NCI-H2227 (cell line): ENCODE data around the gene ATP2B3.

ENCODE experiments used
- DNase-seq: peaks from one replicate; lab custom pipeline; 2025; ENCODE audit not compliant: unreplicated experiment; lab: John Stamatoyannopoulos, UW

The ATP2B3 gene

DNA sequence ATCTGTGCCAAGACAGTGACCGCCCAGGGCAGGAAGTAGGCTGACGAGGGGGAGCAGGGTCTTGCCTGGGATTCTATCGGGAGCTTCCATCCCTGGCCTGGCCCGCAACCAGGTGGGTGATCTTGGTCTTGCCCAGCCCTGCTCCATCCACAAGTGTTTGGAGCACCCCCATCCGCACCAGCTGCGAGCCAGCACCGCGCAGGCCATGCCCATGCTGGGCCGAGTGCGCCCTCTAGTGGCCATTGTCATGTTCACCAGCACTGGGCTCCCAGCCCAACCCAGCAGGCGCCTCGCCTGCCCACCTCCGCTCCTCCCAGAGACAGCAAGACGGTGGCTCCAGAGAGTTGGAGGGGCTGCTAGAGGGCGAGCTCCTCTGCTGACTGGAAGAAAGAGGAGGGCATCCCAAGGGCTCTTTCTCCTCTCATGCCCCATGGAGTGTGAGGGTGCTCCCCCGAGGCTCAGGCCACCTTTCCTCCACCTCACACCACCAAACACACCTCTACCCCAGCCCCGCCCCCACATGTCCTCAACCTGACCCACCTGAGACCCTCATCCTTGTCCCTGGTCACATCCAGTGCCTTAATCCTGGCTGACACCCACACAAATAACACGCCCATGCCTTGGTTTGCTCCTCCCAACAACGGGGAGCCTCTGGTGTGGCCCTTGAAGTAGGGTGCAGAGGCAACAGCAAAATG lies 9.8 kb upstream of the ATP2B3 start:
- peak; percentile 88 for DNase-seq

DNA sequence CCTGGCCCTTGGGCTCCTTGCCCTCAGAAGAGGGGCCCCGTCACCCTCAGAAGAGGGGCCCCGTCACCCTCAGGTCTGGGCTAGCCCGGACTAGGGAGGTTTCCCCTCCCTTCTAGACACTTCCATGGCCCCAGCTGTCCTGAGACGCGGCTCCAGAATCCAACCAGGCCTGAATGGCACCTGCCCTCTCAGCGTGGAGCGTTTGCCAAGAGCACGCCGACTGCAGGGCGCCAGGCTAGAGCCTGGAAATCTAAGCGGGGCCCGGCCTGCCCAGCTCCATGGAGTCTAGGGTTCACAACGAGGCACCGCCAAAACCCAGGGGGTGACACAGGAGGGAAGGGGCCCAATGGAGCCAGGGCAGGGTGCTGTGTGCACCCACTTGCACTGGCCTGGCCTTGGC lies 7.8 kb upstream of the ATP2B3 start:
- DNase-seq: no peak

DNA sequence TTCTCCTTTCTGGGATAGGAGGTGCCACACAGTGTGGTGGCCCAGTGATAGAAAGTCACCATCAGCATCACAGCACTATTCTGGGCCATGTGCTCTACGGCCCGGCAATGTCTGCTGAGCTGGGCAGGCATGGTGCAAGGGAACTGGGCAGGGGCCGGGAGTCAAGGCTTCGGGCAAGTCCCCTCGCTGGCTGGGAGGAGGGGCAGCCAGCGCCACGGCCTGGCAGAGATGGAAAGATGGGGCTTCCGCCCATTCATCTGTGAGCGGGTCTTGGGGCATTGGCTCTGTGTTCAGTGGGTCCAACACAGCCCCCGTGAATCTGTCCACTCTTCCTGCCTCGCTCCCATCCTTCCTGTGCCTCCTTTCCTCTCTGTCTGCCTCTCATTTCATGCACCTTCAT lies 7.1 kb upstream of the ATP2B3 start:
- DNase-seq: no peak

GRCh38 chrX:153511784-153512500 lies 5.5 kb upstream of the ATP2B3 start:
- peak; percentile 10 for DNase-seq

- no peak for DNase-seq
Observed at GRCh38 chrX:153512501-153512893, 4.9 kb upstream of the ATP2B3 start.

DNA sequence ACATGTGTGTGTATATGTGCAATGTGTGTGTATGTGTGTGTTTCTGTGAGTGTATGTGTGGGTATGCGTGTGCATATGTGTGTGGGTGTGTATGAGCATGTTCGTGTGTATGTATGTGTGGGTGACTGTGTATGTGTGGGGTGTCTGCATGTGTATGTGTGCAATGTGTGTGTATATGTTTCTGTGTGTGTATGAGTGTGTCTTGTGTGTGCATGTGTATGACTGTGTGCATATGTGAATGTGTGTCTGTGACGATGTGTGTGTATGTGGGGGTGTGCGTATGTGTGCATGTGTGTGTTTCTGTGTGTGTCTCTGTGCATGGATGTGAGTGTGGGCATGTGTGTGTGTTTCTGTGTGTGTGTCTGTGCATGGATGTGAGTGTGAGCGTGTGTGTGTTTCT lies 4.2 kb upstream of the ATP2B3 start:
- no peak for DNase-seq

- no peak for DNase-seq
Observed at GRCh38 chrX:153514259-153514658, 3.2 kb upstream of the ATP2B3 start.

- DNase-seq: no peak
Observed at GRCh38 chrX:153515435-153515834, 2.0 kb upstream of the ATP2B3 start.

- no peak for DNase-seq
Observed at GRCh38 chrX:153516073-153516472, 1.4 kb upstream of the ATP2B3 start.

DNA sequence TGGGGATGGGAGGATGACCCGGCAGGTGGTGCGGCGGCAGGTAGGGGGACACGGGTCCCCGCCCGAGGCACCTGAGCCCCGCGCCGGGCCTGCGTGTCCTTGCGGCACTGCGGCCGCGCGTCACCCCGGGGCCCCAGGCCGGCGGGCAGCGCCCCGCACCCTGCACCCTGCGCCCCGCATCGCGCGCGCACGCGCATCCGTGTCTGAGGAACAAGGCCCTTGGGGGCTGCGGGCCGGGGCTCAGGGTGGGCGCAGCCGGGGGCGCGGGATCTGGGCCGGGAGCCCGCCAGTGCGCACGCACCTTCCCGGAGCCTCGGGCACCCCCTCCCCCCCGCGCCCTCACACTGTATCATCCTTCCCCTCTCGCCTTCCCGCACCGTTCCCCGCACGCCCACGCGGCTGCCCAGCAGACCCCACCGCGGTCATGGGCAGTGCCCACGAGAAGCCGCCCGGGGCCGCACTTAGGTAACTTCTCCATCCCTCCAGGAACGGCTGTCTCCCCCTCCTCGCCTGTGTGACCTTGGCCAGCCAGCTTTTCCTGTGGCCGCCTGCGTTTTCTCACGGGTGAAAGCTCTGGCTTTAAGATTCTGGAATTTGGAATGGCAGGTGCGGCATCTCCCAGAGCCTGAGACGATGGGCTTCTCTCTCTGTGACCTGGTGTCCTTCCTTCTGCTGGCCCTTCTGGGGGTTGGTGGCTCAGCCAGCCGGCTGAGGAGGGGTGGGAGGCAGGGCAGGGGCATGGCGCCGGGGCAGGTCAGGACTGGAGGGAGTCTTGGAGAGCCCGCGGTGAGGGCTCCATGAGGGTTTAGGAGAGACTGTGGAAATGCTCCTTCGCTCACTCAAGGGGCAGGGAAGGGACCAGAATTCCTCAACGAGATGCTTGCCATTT lies 748 bp downstream of the ATP2B3 start:
- peak; percentile 17 for DNase-seq

DNA sequence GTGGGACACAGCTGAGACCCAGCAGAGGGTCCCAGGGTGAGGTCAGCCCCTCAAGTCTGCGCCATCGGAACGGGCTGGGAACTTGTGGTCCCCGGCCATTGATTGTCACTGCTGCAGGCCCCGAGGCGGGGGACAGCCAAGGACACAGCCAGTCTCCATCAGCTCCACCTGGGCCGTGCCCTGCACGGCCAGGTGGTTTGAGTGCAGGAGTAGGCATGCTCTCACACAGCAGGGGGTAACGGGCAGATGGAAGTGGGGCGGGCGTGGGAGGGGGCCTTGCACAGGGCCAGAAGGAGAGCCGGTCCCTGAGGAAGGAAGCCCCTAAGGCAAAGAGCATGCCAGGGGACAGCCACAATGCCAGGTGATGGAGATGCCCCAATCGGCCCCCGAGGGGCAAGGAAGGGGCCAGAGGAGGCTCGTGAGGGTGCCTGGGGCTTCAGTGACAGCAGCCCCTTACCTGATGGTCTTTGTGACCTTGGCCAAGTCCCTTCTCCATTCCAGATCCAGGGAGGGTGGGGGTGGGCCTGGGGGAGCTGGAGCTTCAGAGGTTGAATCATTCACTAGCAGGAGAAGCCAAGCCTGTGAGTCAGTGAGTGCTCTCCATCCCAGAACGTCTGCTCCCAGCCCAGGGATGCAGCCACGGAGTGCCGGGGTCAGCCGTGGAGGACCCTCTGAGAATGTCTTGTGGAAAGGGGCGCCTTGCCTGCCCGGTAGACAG lies 2.3 kb downstream of the ATP2B3 start:
- no peak for DNase-seq

- no peak for DNase-seq
Observed at GRCh38 chrX:153520287-153520917, 3.0 kb downstream of the ATP2B3 start.

GRCh38 chrX:153521034-153521433 lies 3.6 kb downstream of the ATP2B3 start:
- DNase-seq: peak; percentile 53

DNA sequence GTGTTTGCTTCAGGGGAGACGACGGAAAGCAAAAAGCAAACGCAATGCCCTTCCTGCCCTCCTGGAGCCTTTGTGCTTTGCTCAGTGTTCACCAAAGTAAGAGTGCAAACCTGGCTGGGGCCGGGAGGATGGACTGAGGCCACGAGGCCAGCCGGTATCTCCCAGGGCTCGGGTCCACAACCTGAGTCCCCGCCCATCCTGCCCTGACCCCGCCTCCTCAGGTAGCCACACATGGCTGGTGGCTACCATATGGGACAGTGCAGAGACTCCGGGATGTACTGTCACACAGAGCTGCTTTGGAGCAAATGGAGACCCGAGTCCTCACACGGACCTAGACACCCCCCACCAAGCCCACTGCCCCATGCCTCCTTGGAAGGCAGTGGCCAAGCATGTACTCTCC lies 4.8 kb downstream of the ATP2B3 start:
- no peak for DNase-seq

DNA sequence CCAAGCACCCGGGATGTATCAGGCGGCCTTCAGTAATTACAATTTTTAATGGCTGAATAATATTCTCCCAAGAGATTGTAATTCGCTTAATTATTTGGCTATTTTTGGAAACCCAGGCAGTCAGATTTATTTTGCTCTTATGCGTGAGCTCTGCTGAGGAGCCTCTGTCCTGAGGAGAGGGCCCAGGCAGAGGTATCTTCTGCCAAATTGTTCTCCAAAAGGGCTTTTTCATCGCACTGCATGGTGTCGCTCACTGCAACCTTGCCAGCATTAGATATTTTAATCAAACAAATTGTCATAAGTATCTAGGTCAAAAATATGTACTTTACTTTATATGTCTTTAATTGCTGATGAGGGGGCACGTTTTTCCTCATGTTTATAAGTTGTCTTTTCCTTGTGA lies 5.8 kb downstream of the ATP2B3 start:
- DNase-seq: no peak

DNA sequence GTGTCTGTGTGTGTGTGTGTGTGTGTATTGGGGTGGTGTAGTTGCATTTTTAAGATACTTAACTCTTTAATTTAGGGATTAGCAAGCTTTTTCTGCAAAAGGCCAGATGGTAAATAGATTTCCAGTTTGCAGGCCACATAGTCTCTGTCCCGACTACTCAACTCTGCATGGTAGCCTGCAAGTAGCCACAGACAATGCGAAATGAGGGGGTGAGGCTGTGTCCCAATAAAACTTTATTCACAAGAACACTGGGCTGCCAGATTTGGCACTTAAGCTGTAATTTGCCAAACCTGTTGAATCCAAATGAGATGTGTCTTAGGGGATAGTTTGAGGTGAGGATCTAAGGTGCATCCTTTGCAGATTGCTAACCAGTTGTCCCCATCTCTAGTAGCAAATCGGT lies 6.8 kb downstream of the ATP2B3 start:
- no peak for DNase-seq

DNA sequence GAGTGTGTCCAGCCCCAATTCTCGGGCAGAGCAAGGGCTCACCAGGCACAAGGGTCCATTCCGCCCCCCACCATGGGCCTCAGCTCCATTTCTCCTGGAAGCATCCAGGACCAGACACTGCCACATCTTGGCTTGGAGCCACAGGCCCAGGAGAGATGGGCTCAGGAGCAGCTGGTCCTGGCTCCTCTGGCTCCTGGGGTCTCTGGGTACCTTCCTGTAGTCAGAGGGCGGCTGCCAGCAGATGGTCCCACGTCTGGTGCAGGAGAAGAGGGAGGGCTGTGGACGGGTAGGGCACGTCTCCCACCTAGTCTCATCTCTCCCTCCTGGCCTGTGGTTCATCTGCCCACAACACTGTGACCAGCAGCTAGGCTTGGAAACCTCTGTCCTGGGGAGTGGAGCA lies 8.0 kb downstream of the ATP2B3 start:
- no peak for DNase-seq

DNA sequence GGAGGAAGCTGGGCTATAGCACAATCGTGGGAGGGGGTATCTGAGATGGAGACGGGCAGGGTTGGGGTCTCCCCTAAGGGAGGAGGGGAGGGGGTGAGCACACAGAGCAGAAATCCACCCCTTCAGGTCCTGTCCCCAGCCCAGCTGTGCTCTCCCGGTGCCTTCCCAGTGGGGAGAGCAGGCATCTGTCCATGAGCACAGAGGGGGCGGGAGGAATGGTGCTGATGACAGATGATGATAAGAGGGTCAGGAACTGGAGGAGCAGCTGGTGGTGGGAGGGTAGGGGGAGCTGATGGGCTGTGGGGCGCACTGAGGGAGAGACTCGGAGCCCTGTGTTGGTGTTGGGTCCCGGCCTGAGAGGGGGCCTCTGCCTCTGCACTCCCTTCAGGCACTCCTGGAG lies 8.6 kb downstream of the ATP2B3 start:
- peak; percentile 19 for DNase-seq

DNA sequence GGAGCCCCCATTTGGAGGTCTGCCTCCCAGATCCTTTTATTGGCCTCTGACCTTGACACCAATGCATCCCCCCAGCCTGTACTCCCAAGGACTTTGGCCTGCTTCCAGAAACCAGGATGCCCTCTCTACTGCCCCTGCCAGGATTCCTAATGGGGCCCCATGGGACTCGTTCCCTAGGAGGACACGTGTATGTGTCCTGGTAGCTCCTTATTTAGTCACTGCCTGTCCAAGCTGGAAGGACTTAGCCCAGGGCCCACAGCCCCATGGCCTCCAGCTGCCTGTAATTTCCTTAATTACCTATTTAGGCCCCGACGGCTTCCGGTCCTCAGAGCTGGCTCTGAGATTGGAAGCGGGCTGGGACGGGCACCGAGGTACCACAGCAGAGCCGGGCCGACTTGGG lies 9.4 kb downstream of the ATP2B3 start:
- no peak for DNase-seq

- DNase-seq: peak; percentile 38
Observed at GRCh38 chrX:153527208-153527607, 9.8 kb downstream of the ATP2B3 start.
